NCI-H2029 (cell line): ENCODE data around the gene GGT7.
"Not testable (repeated sequence)": the region's sequence is repeated elsewhere in the genome, so short reads cannot be mapped to it uniquely, and the experiment has no call there.

Experiments used
- DNase-seq: peaks from one replicate; lab custom pipeline; 2025; lab: John Stamatoyannopoulos, UW

Gene GGT7

GRCh38 chr20:34848597-34848996 is 24.1 kb downstream of the GGT7 start:
- no peak for DNase-seq

DNA sequence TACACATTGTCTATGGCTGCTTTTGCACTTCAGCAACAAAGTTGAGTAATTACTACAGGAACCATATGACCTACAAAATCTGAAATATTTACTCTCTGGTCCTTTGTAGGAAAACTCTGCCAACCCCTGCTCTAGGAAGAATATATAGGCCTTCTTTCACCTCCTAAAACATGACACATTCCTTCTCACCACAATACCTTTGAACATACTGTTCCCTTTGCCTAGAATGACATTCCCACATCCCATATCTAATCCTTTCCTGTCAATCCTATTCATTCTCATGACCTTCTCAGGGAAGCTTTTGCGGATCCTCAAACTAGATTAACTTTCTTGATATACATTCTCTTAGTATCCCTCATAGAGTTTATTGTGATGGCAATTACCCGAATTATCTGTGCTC is 29.2 kb downstream of the GGT7 start:
- DNase-seq = no peak

GRCh38 chr20:34842143-34842542 is 30.5 kb downstream of the GGT7 start:
- no peak for DNase-seq

DNA sequence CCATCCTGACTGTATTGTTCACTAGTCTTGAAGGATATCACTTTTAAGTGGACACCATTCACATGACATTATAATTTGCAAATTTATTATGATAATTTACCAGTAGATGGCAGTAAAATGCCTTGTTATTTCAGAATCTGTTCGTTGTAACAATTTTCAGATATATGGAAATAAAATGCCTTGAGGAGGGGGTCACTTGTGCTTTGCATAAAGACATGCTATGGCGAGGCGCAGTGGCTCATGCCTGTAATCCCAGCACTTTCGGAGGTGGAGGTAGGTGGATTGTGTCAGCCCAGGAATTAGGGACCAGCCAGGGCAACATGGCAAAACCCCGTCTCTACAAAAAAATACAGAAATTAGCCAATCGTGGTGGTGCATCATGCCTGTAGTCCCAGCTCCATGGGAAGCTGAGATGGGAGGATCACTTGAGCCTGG is 38.2 kb downstream of the GGT7 start:
- DNase-seq = peak; percentile 55

GRCh38 chr20:34831936-34832335 is 40.7 kb downstream of the GGT7 start:
- no peak for DNase-seq

GRCh38 chr20:34829191-34829590 is 43.5 kb downstream of the GGT7 start:
- no peak for DNase-seq

DNA sequence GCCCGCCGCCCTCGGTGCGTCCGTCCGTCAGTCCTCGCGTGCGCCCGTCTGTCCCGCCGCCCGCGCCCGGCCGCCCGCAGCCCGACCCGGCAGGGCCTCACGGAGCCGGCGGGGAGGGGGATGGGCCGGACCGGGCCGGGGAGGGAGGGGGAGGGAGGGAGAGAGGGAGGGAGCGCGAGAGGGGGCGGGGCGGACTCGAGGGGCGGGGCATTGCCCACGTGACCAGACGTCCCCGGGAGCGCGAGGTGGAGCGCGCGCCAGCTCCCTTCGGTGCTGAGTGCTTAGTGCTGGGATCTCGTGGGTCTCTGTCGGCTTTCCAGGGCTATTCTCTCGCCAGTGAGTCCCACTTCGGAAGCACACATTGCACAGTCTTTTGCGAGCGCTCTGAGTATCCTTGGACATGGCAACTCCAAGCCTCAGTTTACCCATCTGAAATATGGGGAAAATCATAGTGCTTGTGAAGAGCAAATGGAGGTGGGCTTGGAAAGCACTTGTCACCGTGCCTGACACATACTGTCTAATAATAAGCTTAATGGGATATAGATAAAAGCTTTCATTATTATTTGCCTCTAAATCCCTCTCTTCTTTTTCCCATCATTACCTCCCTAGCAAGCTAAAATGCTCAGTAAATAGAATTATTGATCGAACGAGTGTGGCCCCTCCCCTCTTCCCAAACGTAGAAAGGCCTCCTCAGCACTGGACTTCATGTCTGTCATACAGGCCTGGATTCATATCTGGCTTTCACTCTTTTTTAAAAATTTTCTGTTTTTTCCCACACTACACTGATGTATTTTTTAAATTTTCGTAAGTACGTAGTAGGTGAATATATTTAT is 46.9 kb downstream of the GGT7 start, which contains the start of gene NCOA6:
TSS of gene NCOA6 (minus strand) at position 122 of the 833 bp plus-strand sequence. CDS start 43,296 bp downstream, outside the sequence.
- DNase-seq = peak; percentile 76

DNA sequence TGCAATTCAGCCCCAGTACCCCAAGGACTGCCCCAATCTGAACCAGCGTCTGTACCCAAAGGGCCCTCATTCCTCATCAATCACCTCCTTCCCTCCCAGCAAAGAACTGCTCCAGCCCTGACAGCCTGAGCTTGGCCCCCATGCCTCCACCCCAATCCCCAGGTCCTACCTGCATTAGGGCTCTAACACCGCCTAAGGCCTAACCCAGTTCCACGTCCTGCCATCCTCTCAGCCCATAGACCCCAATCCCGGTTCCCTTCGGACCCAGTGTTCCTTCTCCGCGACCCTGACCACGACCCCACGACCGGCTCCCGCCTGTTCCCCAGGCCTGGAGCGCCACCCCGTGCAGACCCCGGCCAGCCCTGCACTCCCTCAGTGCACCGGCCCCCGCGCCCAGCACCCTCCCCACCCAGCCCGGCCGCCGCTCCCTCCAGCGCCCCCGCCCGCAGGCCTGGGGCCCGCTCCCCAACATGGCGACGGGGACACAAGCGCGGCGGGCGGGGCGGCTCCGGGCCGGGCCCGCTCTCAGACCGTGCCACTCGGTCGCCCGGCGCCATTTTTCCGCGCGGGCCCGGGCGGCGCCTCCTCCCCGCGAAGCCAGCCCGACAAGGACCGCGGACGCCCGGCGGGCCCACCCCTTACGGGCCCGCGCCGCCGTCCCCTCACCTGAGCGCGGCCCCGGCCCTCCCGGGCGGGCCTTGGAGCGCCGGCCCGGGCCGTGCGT is 47.7 kb downstream of the GGT7 start:
- peak; percentile 52 for DNase-seq

- peak; percentile 88 for DNase-seq
Observed at GRCh38 chr20:34824452-34824805, 48.2 kb downstream of the GGT7 start.

- no peak for DNase-seq
Observed at GRCh38 chr20:34824026-34824425, 48.6 kb downstream of the GGT7 start.

- no peak for DNase-seq
Observed at GRCh38 chr20:34820805-34821578, 51.7 kb downstream of the GGT7 start.

GRCh38 chr20:34817801-34818200 is 54.9 kb downstream of the GGT7 start:
- no peak for DNase-seq

- no peak for DNase-seq
Observed at GRCh38 chr20:34817072-34817471, 55.6 kb downstream of the GGT7 start.

GRCh38 chr20:34815636-34816035 is 57.0 kb downstream of the GGT7 start:
- DNase-seq = no peak

DNA sequence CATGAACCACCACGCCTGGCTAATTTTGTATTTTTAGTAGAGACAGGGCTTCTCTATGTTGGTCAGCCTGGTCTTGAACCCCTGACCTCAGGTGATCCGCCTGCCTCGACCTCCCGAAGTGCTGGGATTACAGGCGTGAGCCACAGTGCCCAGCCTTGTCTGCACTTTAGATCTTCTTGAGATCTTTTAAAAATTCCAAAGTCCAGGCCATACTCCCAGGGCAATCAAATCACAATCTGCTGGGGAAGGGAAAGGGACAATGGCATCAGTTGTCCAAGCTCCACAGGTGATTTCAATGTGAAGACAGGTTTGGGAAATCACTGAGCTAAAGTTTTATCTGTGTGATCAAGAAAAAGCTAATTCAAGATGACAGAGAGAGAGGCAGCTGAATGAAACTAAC is 64.1 kb downstream of the GGT7 start:
- DNase-seq = no peak

DNA sequence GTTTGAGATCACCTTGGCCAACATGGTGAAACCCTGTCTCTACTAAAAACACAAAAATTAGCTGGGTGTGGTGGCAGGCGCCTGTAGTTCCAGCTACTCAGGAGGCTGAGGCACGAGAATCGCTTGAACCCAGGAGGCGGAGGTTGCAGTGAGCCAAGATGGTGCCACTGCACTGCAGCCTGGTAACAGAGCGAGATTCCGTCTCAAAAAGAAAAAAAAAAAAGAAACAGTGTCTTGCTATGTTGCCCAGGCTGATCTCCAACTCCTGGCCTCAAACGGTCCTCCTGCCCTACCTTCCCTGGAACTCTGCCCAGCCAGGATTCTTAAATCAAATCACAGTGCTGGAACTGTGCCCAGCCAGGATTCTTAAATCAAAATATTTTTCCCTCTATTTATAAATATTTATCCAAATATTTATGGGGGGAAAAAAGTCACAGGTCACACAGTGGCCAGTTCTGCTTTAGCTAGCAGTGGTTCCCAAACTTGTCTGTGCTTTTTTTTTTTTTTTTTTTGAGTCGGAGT is 64.7 kb downstream of the GGT7 start:
- DNase-seq = not testable (repeated sequence)

DNA sequence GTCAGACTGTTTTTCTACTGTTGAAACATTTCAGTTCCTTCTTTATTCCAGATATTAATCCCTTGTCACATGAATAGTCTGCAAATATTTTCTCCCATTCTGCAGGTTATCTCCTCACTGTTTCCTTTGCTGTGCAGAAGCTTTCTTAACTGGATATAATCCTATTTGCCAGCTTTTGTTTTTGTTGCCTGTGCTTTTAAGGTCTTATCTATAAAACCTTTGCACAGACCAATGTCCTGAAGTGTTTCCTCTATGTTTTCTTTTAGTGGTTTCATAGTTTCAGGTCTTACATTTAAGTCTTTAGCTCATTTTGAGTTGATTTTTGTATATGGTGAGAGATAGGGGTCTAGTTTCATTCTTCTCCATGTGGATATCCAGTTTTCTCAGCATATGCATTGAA is 66.4 kb downstream of the GGT7 start:
- no peak for DNase-seq

DNA sequence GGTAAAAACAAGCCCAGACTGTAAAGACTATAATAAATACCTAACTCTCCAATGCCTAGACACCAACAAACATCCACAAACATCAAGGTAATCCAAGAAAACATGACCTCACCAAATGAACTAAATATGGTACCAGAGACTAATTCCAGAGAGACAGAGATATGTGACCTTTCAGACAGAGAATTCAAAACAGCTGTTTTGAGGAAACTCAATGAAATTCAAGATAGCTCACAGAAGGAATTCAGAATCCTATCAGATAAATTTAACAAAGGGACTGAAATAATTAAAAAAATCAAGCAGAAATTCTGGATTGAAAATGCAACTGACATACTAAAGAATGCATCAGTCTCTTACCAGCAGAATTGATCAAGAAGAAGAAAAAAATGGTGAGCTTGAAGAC is 73.8 kb downstream of the GGT7 start:
- no peak for DNase-seq

- no peak for DNase-seq
Observed at GRCh38 chr20:34798328-34798727, 74.3 kb downstream of the GGT7 start.

GRCh38 chr20:34797012-34797995 is 75.4 kb downstream of the GGT7 start:
- no peak for DNase-seq
